Inflammatory macrophage treated with lipopolysaccharide for 4 hours (primary cell): Measurements from ENCODE around the gene DHDH.
"Not testable (repeated sequence)": the region's sequence is repeated elsewhere in the genome, so short reads cannot be mapped to it uniquely, and the experiment has no call there.

ENCODE experiments used
- DNase-seq: peaks from one replicate; pipeline ENCODE4 v3.0.0-alpha.2; 2020

Gene DHDH

GRCh38 chr19:48918071-48918470, 15.4 kb upstream of the DHDH start:
- no peak for DNase-seq

GRCh38 chr19:48918801-48919247, 14.7 kb upstream of the DHDH start:
- no peak for DNase-seq

GRCh38 chr19:48919271-48919670, 14.2 kb upstream of the DHDH start:
- DNase-seq = not testable (repeated sequence)

- DNase-seq = no peak
These were observed 12.6 kb upstream of the DHDH start for GRCh38 chr19:48920949-48921348.

GRCh38 chr19:48921721-48922500, 11.6 kb upstream of the DHDH start:
- DNase-seq = no peak

- DNase-seq = no peak
These were observed 10.7 kb upstream of the DHDH start for GRCh38 chr19:48922548-48923490.

GRCh38 chr19:48925240-48925843, 8.2 kb upstream of the DHDH start:
- DNase-seq = peak; percentile 61

- not testable (repeated sequence) for DNase-seq
These were observed 7.6 kb upstream of the DHDH start for GRCh38 chr19:48925890-48926289.

GRCh38 chr19:48926909-48927308, 6.6 kb upstream of the DHDH start:
- peak; percentile 98 for DNase-seq

GRCh38 chr19:48927692-48928091, 5.8 kb upstream of the DHDH start:
- peak; percentile 41 for DNase-seq

- no peak for DNase-seq
These were observed 5.1 kb upstream of the DHDH start for GRCh38 chr19:48928164-48929025.

- DNase-seq = no peak
These were observed 1.3 kb downstream of the DHDH start for GRCh38 chr19:48934837-48935236.

- no peak for DNase-seq
These were observed 2.4 kb downstream of the DHDH start for GRCh38 chr19:48935864-48936263.

- DNase-seq = no peak
These were observed 4.8 kb downstream of the DHDH start for GRCh38 chr19:48938256-48938655.

- DNase-seq = no peak
These were observed 7.4 kb downstream of the DHDH start for GRCh38 chr19:48940902-48941301.

GRCh38 chr19:48943081-48943480, 9.6 kb downstream of the DHDH start:
- DNase-seq = no peak

GRCh38 chr19:48945415-48945814, 11.9 kb downstream of the DHDH start:
- DNase-seq = no peak

- no peak for DNase-seq
These were observed 12.3 kb downstream of the DHDH start for GRCh38 chr19:48945817-48946216.

- no peak for DNase-seq
These were observed 13.2 kb downstream of the DHDH start for GRCh38 chr19:48946463-48947257.

- no peak for DNase-seq
These were observed 13.7 kb downstream of the DHDH start for GRCh38 chr19:48947258-48947542.

- peak; percentile 24 for DNase-seq
These were observed 16.7 kb downstream of the DHDH start for GRCh38 chr19:48950159-48950558.
